Erythroblast (primary cell): ENCODE measurements around the gene KRAS.
"Not testable (repeated sequence)": the region's sequence is repeated elsewhere in the genome, so short reads cannot be mapped to it uniquely, and the experiment has no call there.

ENCODE experiments used
- DNase-seq, 2 experiments: peaks; one replicate each; lab custom pipeline; 2025; lab: John Stamatoyannopoulos, UW
- GATA1 ChIP-seq: IDR thresholded peaks from 2 replicates; pipeline ENCODE4 v1.6.1; 2011; ENCODE audit warnings: low read depth, mild to moderate bottlenecking, control low read depth, low read length, moderate library complexity
- POLR2A ChIP-seq: IDR thresholded peaks from 2 replicates; pipeline ENCODE4 v1.6.1; 2011; ENCODE audit warnings: mild to moderate bottlenecking, low read length

The KRAS gene

GRCh38 chr12:25250744-25251730 is at the start of gene KRAS:
TSS of gene KRAS (minus strand) at chr12:25250929.
- DNase-seq = peak; percentile 96 to 98
- no peak for TF ChIP-seq GATA1
- peak; percentile 54 for TF ChIP-seq POLR2A

- TF ChIP-seq POLR2A = no peak
- no peak for TF ChIP-seq GATA1
- no peak for DNase-seq
Measured at GRCh38 chr12:25296381-25296780, 45.7 kb upstream of the KRAS start.

GRCh38 chr12:25295361-25295760 is 44.6 kb upstream of the KRAS start:
- no peak for DNase-seq
- no peak for TF ChIP-seq GATA1
- no peak for TF ChIP-seq POLR2A

- no peak for DNase-seq
- TF ChIP-seq POLR2A (no peak), GATA1 (no peak)
Measured at GRCh38 chr12:25293653-25294052, 42.9 kb upstream of the KRAS start.

GRCh38 chr12:25292810-25293221 is 42.1 kb upstream of the KRAS start:
- DNase-seq = not testable (repeated sequence)

GRCh38 chr12:25287610-25288009 is 36.9 kb upstream of the KRAS start:
- no peak for DNase-seq
- TF ChIP-seq GATA1 = no peak
- TF ChIP-seq POLR2A = no peak

GRCh38 chr12:25286837-25287236 is 36.1 kb upstream of the KRAS start:
- DNase-seq = no peak
- TF ChIP-seq GATA1 = no peak
- TF ChIP-seq POLR2A = no peak

- TF ChIP-seq POLR2A (no peak), GATA1 (no peak)
- no peak for DNase-seq
Measured at GRCh38 chr12:25284024-25284423, 33.3 kb upstream of the KRAS start.

- no peak for DNase-seq
Measured at GRCh38 chr12:25283006-25283405, 32.3 kb upstream of the KRAS start.

GRCh38 chr12:25280082-25280481 is 29.4 kb upstream of the KRAS start:
- DNase-seq = no peak
- no peak for TF ChIP-seq GATA1
- no peak for TF ChIP-seq POLR2A

More at GRCh38 chr12:25283006-25283405, 32.3 kb upstream of the KRAS start:
- no peak for TF ChIP-seq POLR2A
- no peak for TF ChIP-seq GATA1

- DNase-seq = no peak
- TF ChIP-seq GATA1 (no peak), POLR2A (no peak)
Measured at GRCh38 chr12:25278269-25278668, 27.5 kb upstream of the KRAS start.

GRCh38 chr12:25276199-25276937 is 25.6 kb upstream of the KRAS start:
- DNase-seq = peak; percentile 89 to 94
- no peak for TF ChIP-seq POLR2A
- no peak for TF ChIP-seq GATA1

GRCh38 chr12:25271486-25272098 is 20.9 kb upstream of the KRAS start:
- TF ChIP-seq POLR2A (no peak), GATA1 (no peak)
- no peak for DNase-seq
